ENCODE data around the gene ARRB2. TPM values are rescaled to one million over a fixed set of nuclear protein-coding genes. Genes with fewer than 3 reads are reported as not detected.

The ARRB2 gene
- total RNA-seq, 2 donors from 2014 or later, result 12.5 to 30.1 TPM

- 79% methylated on average over 2 of the region's 2 CpGs for WGBS
- no peak for DNase-seq (ENCODE audit: low spot score)
- no peak overlapping the region for H3K4me3 ChIP-seq
- TF ChIP-seq POLR2A (IDR thresholded peaks at IDR 0.05) (no peak), POLR2AphosphoS5 (IDR thresholded peaks at IDR 0.05) (no peak), CTCF (IDR thresholded peaks at IDR 0.05) (no peak)
- H3K27me3 ChIP-seq (replicated peaks; ENCODE audit: insufficient read depth), result no peaks in the 10 kb centered on the region
- no peaks in the 10 kb centered on the region for H3K4me1 ChIP-seq (replicated peaks)
- H3K9me3 ChIP-seq, result no peaks in the 10 kb centered on the region
- no peak overlapping the region for H3K27ac ChIP-seq
- intact Hi-C loops (cut with DNase I), result no loop called here
- H3K36me3 ChIP-seq, result no peaks in the 10 kb centered on the region
Observed at GRCh38 chr17:4769628-4770027, 59.2 kb downstream of the ARRB2 start.

Other genes starting within 250 kb of the ARRB2 start
- 10 to 100 TPM in 1 of 2 donors, 1 to 10 TPM in 1; 6.6 to 14.0 TPM for gene SPNS2, start 211.8 kb upstream of the ARRB2 start, total RNA-seq
- 10 to 100 TPM; 44.4 to 71.2 TPM for gene MYBBP1A, start 155.2 kb upstream of the ARRB2 start, total RNA-seq
- 10 to 100 TPM; 23.5 to 35.6 TPM for gene GGT6, start 150.1 kb upstream of the ARRB2 start, total RNA-seq
- gene SMTNL2, start 126.1 kb upstream of the ARRB2 start, total RNA-seq, result 1 to 10 TPM; 4.6 to 6.3 TPM
- gene ALOX15, start 69.0 kb upstream of the ARRB2 start, total RNA-seq, result under 1 TPM; 0.41 to 0.97 TPM
- 10 to 100 TPM; 27.1 to 79.7 TPM for gene PELP1, start 6.5 kb upstream of the ARRB2 start, total RNA-seq
- gene MED11, start 20.8 kb downstream of the ARRB2 start, total RNA-seq, result 10 to 100 TPM; 31.0 to 41.9 TPM
- 1 to 10 TPM in 1 of 2 donors, under 1 TPM in 1; 0.91 to 7.3 TPM for gene ZMYND15, start 29.2 kb downstream of the ARRB2 start, total RNA-seq
- 10 to 100 TPM; 27.9 to 36.0 TPM for gene CXCL16, start 29.3 kb downstream of the ARRB2 start, total RNA-seq
- not detected for gene TM4SF5, start 61.3 kb downstream of the ARRB2 start, total RNA-seq
- 1 to 10 TPM in 1 of 2 donors, not detected in 1; 2.6 TPM for gene VMO1, start 75.7 kb downstream of the ARRB2 start, total RNA-seq
- gene GLTPD2, start 78.3 kb downstream of the ARRB2 start, total RNA-seq, result not detected
- 100 to 1,000 TPM; 152 to 183 TPM for gene PSMB6, start 85.5 kb downstream of the ARRB2 start, total RNA-seq
- gene PLD2, start 96.5 kb downstream of the ARRB2 start, total RNA-seq, result 10 to 100 TPM; 25.7 to 29.5 TPM
- 100 to 1,000 TPM in 1 of 2 donors, 10 to 100 TPM in 1; 53.0 to 136 TPM for gene MINK1, start 122.7 kb downstream of the ARRB2 start, total RNA-seq
- 10 to 100 TPM in 1 of 2 donors, 1 to 10 TPM in 1; 2.4 to 15.4 TPM for gene C17orf107, start 188.9 kb downstream of the ARRB2 start, total RNA-seq
- gene CHRNE, start 192.5 kb downstream of the ARRB2 start, total RNA-seq, result 1 to 10 TPM in 1 of 2 donors, under 1 TPM in 1; 0.64 to 1.0 TPM
- gene GP1BA, start 221.6 kb downstream of the ARRB2 start, total RNA-seq, result not detected
- 10 to 100 TPM; 40.5 to 68.0 TPM for gene SLC25A11, start 229.4 kb downstream of the ARRB2 start, total RNA-seq
- 100 to 1,000 TPM in 1 of 2 donors, 10 to 100 TPM in 1; 78.7 to 138 TPM for gene RNF167, start 229.6 kb downstream of the ARRB2 start, total RNA-seq
- 1,000 to 10,000 TPM in 1 of 2 donors, 100 to 1,000 TPM in 1; 646 to 1,039 TPM for gene PFN1, start 237.9 kb downstream of the ARRB2 start, total RNA-seq
- gene ENO3, start 240.5 kb downstream of the ARRB2 start, total RNA-seq, result 10 to 100 TPM in 1 of 2 donors, 1 to 10 TPM in 1; 9.7 to 10.2 TPM